Endodermal cell (in vitro differentiated cells): ENCODE results near the gene SERPINF2. TPM values are rescaled to one million over a fixed set of nuclear protein-coding genes. Genes with fewer than 3 reads are reported as not detected.

Experiments
- DNase-seq: peaks from one replicate; pipeline ENCODE4 v3.0.0-alpha.2; 2017
- H3K27ac ChIP-seq: 2 replicates; pipeline ENCODE4 v1.5.1; 2013; ENCODE audit warnings: mild to moderate bottlenecking, low read depth, low read length, moderate library complexity
- H3K27me3 ChIP-seq: 2 replicates; pipeline ENCODE4 v1.6.1; 2013; ENCODE audit warnings: mild to moderate bottlenecking, low read length, moderate library complexity; ENCODE audit not compliant: insufficient read depth, control insufficient read depth, poor library complexity, severe bottlenecking
- H3K36me3 ChIP-seq: 2 replicates; pipeline ENCODE4 v1.7.0; 2013; ENCODE audit warnings: mild to moderate bottlenecking, low read length, moderate library complexity; ENCODE audit not compliant: control insufficient read depth, insufficient read depth
- H3K4me1 ChIP-seq: one replicate; pipeline ENCODE4 v1.7.0; 2013; ENCODE audit warnings: low read length; ENCODE audit not compliant: control insufficient read depth, insufficient read depth
- H3K4me3 ChIP-seq: 2 replicates; pipeline ENCODE4 v1.5.1; 2013; ENCODE audit warnings: mild to moderate bottlenecking, low read length, moderate library complexity
- H3K9ac ChIP-seq: 2 replicates; pipeline ENCODE4 v1.6.1; 2013; ENCODE audit warnings: mild to moderate bottlenecking, low read length, moderate library complexity; ENCODE audit not compliant: poor library complexity, severe bottlenecking; ENCODE audit errors: extremely low read depth
- H3K9me3 ChIP-seq: 2 replicates; pipeline ENCODE4 v1.6.1; 2013; ENCODE audit warnings: mild to moderate bottlenecking, low read length, moderate library complexity; ENCODE audit not compliant: control insufficient read depth
- H3K27ac Mint-ChIP-seq: 2 replicates; pipeline ENCODE4 v1.8.0; 2020; ENCODE audit warnings: mixed read lengths
- H3K27me3 Mint-ChIP-seq: 2 replicates; pipeline ENCODE4 v1.8.0; 2021; ENCODE audit warnings: mild to moderate bottlenecking, mixed read lengths; ENCODE audit not compliant: insufficient read depth
- H3K36me3 Mint-ChIP-seq: 2 replicates; pipeline ENCODE4 v1.8.0; 2020; ENCODE audit warnings: low read depth, mixed read lengths
- H3K4me1 Mint-ChIP-seq: 2 replicates; pipeline ENCODE4 v1.8.0; 2020; ENCODE audit warnings: mixed read lengths
- H3K4me3 Mint-ChIP-seq: 2 replicates; pipeline ENCODE4 v1.8.0; 2020; ENCODE audit warnings: mild to moderate bottlenecking, moderate library complexity, mixed read lengths
- H3K9me3 Mint-ChIP-seq: 2 replicates; pipeline ENCODE4 v1.8.0; 2020; ENCODE audit warnings: mild to moderate bottlenecking, mixed read lengths
- CTCF ChIP-seq: fragments of 200-600 bp; sonication (generic); conservative IDR thresholded peaks from 2 replicates; pipeline ENCODE4 v1.5.0; 2021; ENCODE audit warnings: antibody characterized with exemption, mild to moderate bottlenecking
- WGBS, 2 experiments: methylation state at CpG; one replicate each; pipeline versions ENCODE4 v1.1.5 to v1.1.7; 2013; ENCODE audit warnings: missing lambda C conversion rate in 2 of 2, mixed read lengths in 1 of 2; ENCODE audit not compliant: insufficient coverage in 1 of 2, insufficient read length in 1 of 2; 5-methylcytosine and 5-hydroxymethylcytosine counted together
- total RNA-seq, 2 donors: library from RNA; stranded (reverse); fragmentation: NEBNext Ultra II Directional in 1 of 2; extraction: Animal tissue kit (Norgen Biotek cat#: 25700) in 1 of 2; gene quantifications; 2 replicates in 1 of 2; 3 replicates in 1 of 2; pipeline ENCODE4 v1.2.1, GENCODE V29; 2021

Gene SERPINF2
- total RNA-seq, 2 donors from 2014 or later, result 0.86 to 1.8 TPM

- no peaks in the 10 kb centered on the region for H3K27me3 Mint-ChIP-seq
- Histone ChIP-seq H3K9me3 (no peaks in the 10 kb centered on the region), H3K36me3 (no peaks in the 10 kb centered on the region), H3K27ac (no peak overlapping the region), H3K4me1 (no peaks in the 10 kb centered on the region), H3K4me3 (no peak overlapping the region), H3K9ac (no peak overlapping the region), H3K27me3 (no peaks in the 10 kb centered on the region)
- no peak for TF ChIP-seq CTCF
- H3K4me3 Mint-ChIP-seq, result no peak overlapping the region
- 86 to 92% methylated on average over 10 to 11 of the region's 11 CpGs for WGBS, 2 experiments
- H3K4me1 Mint-ChIP-seq, result peaks cover 4% of the 10 kb centered on the region
- no peaks in the 10 kb centered on the region for H3K9me3 Mint-ChIP-seq
- H3K36me3 Mint-ChIP-seq, result peaks cover 29% of the 10 kb centered on the region
- no peak for DNase-seq
- no peak overlapping the region for H3K27ac Mint-ChIP-seq
Observed at GRCh38 chr17:1732833-1733321, 9.8 kb upstream of the SERPINF2 start.

- peaks cover 4% of the 10 kb centered on the region for H3K36me3 ChIP-seq
- no peaks in the 10 kb centered on the region for H3K27me3 Mint-ChIP-seq
- H3K4me3 ChIP-seq, result no peak overlapping the region
- 97 to 98% methylated on average over 30 to 38 of the region's 38 CpGs for WGBS, 2 experiments
- no peaks in the 10 kb centered on the region for H3K27me3 ChIP-seq
- H3K9me3 Mint-ChIP-seq, result peaks cover 8% of the 10 kb centered on the region
- peaks cover 4% of the 10 kb centered on the region for H3K4me1 Mint-ChIP-seq
- no peak overlapping the region for H3K4me3 Mint-ChIP-seq
- H3K27ac ChIP-seq, result no peak overlapping the region
- H3K36me3 Mint-ChIP-seq, result peaks cover 32% of the 10 kb centered on the region
- no peaks in the 10 kb centered on the region for H3K9me3 ChIP-seq
- no peak overlapping the region for H3K9ac ChIP-seq
- no peak for DNase-seq
- no peak overlapping the region for H3K27ac Mint-ChIP-seq
- no peak for TF ChIP-seq CTCF
- no peaks in the 10 kb centered on the region for H3K4me1 ChIP-seq
Observed at GRCh38 chr17:1733759-1734158, 8.9 kb upstream of the SERPINF2 start.

GRCh38 chr17:1735418-1735817 lies 7.3 kb upstream of the SERPINF2 start:
- Mint-ChIP-seq H3K4me1 (peaks cover 4% of the 10 kb centered on the region), H3K4me3 (no peak overlapping the region), H3K9me3 (peaks cover 8% of the 10 kb centered on the region), H3K36me3 (peaks cover 24% of the 10 kb centered on the region), H3K27ac (no peak overlapping the region), H3K27me3 (no peaks in the 10 kb centered on the region)
- no peak for TF ChIP-seq CTCF
- Histone ChIP-seq H3K9ac (no peak overlapping the region), H3K4me3 (no peak overlapping the region), H3K9me3 (no peaks in the 10 kb centered on the region), H3K27me3 (no peaks in the 10 kb centered on the region), H3K27ac (no peak overlapping the region), H3K36me3 (peaks cover 4% of the 10 kb centered on the region), H3K4me1 (no peaks in the 10 kb centered on the region)
- DNase-seq, result no peak
- 95 to 96% methylated on average over 8 to 10 of the region's 10 CpGs for WGBS, 2 experiments
